Suprapubic skin (tissue), 4 donors: ENCODE data around the gene KIAA0825.

Experiments
- CTCF ChIP-seq, 2 donors: fragments of 200-600 bp in 1 of 2; fragments of 450-650 bp in 1 of 2; sonication (generic) in 1 of 2; IDR thresholded peaks; one replicate each; pipeline ENCODE4 v1.5.1; 2016 to 2019; ENCODE audit warnings: antibody characterized with exemption in 2 of 2, mild to moderate bottlenecking in 1 of 2, moderate library complexity in 1 of 2
- EP300 ChIP-seq: sonication (generic); formaldehyde crosslinking; IDR thresholded peaks from one replicate; pipeline ENCODE4 v1.6.1; 2017; ENCODE audit warnings: antibody characterized with exemption
- POLR2A ChIP-seq, 2 donors: fragments of 450-650 bp; IDR thresholded peaks; one replicate each; pipeline ENCODE4 v1.6.1; 2017; ENCODE audit warnings: antibody characterized with exemption in 2 of 2, mild to moderate bottlenecking in 2 of 2, moderate library complexity in 2 of 2
- POLR2AphosphoS5 ChIP-seq, 3 donors: sonication (generic); formaldehyde crosslinking; IDR thresholded peaks; one replicate each; pipeline ENCODE4 v1.6.1; 2017; ENCODE audit warnings: antibody characterized with exemption in 3 of 3

GRCh38 chr5:94157704-94158539 lies 460.5 kb downstream of the KIAA0825 start:
- TF ChIP-seq POLR2A (IDR thresholded peaks at IDR 0.05): no peak
- TF ChIP-seq CTCF (IDR thresholded peaks at IDR 0.05): no peak
- TF ChIP-seq POLR2AphosphoS5 (IDR thresholded peaks at IDR 0.05): no peak
- no peak for TF ChIP-seq EP300
